ENCODE data around the gene FNDC10.

GRCh38 chr1:1591452-1591851 is 8.5 kb downstream of the FNDC10 start:
- TF ChIP-seq CTCF (IDR thresholded peaks at IDR 0.05; ENCODE audit: insufficient read depth, low read length, poor library complexity, severe bottlenecking) (no peak), EZH2phosphoT487 (conservative IDR thresholded peaks at IDR 0.05; ENCODE audit: low read length) (no peak)
